PC-3 (cell line): ENCODE results near the gene UMPS. TPM values are rescaled to one million over a fixed set of nuclear protein-coding genes. Genes with fewer than 3 reads are reported as not detected.

Experiments
- ATAC-seq: fragments of 200-7000 bp; cut with Tn5 transposase; 2 replicates; pipeline ENCODE4 v1.9.1; 2020; ENCODE audit warnings: mild to moderate bottlenecking, moderate library complexity
- BruUV-seq: library from RNA; stranded (reverse); fragments of 400-500 nt; replicated peaks from 2 replicates; lab custom pipeline; 2021; lab: Mats Ljungman, UMichigan
- CTCF ChIA-PET: fragments of 300-600 bp; sonication (Branson Sonifier 250); formaldehyde crosslinking; loops from one replicate; lab custom pipeline; 2022; ENCODE audit warnings: antibody characterized with exemption; lab: Charles Lee
- POLR2A ChIA-PET: fragments of 300-600 bp; sonication (Branson Sonifier 250); formaldehyde crosslinking; loops from one replicate; lab custom pipeline; 2022; ENCODE audit warnings: antibody characterized with exemption; ENCODE audit not compliant: unreplicated experiment; lab: Charles Lee
- DNase-seq: peaks from one replicate; pipeline ENCODE4 v3.0.0-alpha.2; 2015
- H2AFZ ChIP-seq: fragments of 300-600 bp; sonication (generic); 2 replicates; pipeline ENCODE4 v1.6.0; 2016; ENCODE audit warnings: antibody characterized with exemption, low read length
- H3F3A ChIP-seq: fragments of 300-600 bp; sonication (generic); one replicate; pipeline ENCODE4 v1.6.0; 2017; ENCODE audit warnings: antibody characterized with exemption, low read length, control low read depth, mild to moderate bottlenecking; ENCODE audit not compliant: unreplicated experiment
- H3K27ac ChIP-seq: fragments of 300-600 bp; sonication (generic); 2 replicates; pipeline ENCODE4 v1.5.1; 2016; ENCODE audit warnings: mild to moderate bottlenecking, low read length
- H3K27me3 ChIP-seq: fragments of 300-600 bp; sonication (generic); 2 replicates; pipeline ENCODE4 v1.6.1; 2016; ENCODE audit warnings: low read length, mixed read lengths
- H3K36me3 ChIP-seq: fragments of 300-600 bp; sonication (generic); 2 replicates; pipeline ENCODE4 v1.6.1; 2016; ENCODE audit warnings: low read depth, mixed run types, low read length, mixed read lengths
- H3K4me1 ChIP-seq: fragments of 300-600 bp; sonication (generic); 2 replicates; pipeline ENCODE4 v1.5.1; 2016; ENCODE audit warnings: low read length; ENCODE audit not compliant: insufficient read depth
- H3K4me2 ChIP-seq: fragments of 300-600 bp; sonication (generic); 2 replicates; pipeline ENCODE4 v1.6.0; 2016; ENCODE audit warnings: low read length
- H3K4me3 ChIP-seq: fragments of 300-600 bp; sonication (generic); 2 replicates; pipeline ENCODE4 v1.5.1; 2016; ENCODE audit warnings: mild to moderate bottlenecking, low read length, mixed read lengths
- H3K79me2 ChIP-seq: fragments of 300-600 bp; sonication (generic); 2 replicates; pipeline ENCODE4 v1.6.1; 2017; ENCODE audit warnings: low read length, mixed read lengths
- H3K9ac ChIP-seq: fragments of 300-600 bp; sonication (generic); 2 replicates; pipeline ENCODE4 v1.6.0; 2016; ENCODE audit warnings: mild to moderate bottlenecking, low read length
- H3K9me2 ChIP-seq: fragments of 300-600 bp; sonication (generic); replicated peaks from 2 replicates; pipeline ENCODE4 v1.6.1; 2016; ENCODE audit warnings: mixed run types, low read length, mixed read lengths
- H3K9me3 ChIP-seq: fragments of 300-600 bp; sonication (generic); 2 replicates; pipeline ENCODE4 v1.6.1; 2016; ENCODE audit warnings: low read length, mixed read lengths
- H4K20me1 ChIP-seq: fragments of 300-600 bp; sonication (generic); 2 replicates; pipeline ENCODE4 v1.6.1; 2016; ENCODE audit warnings: low read length, mixed read lengths
- CTCF ChIP-seq: fragments of 300-600 bp; sonication (generic); conservative IDR thresholded peaks from 2 replicates; pipeline ENCODE4 v1.5.1; 2017; ENCODE audit warnings: antibody characterized with exemption, low read depth, mild to moderate bottlenecking, low read length
- EZH2 ChIP-seq: fragments of 300-600 bp; sonication (generic); IDR thresholded peaks from one replicate; pipeline ENCODE4 v1.6.1; 2017; ENCODE audit warnings: antibody characterized with exemption, mild to moderate bottlenecking, low read length; ENCODE audit not compliant: unreplicated experiment
- EZH2phosphoT487 ChIP-seq: fragments of 300-600 bp; sonication (generic); IDR thresholded peaks from 2 replicates; pipeline ENCODE4 v1.6.1; 2018; ENCODE audit warnings: mild to moderate bottlenecking, antibody characterized with exemption, low read length, borderline replicate concordance
- intact Hi-C: fragments of 100-400 bp; cut with micrococcal nuclease; formaldehyde crosslinking; loops from 2 replicates; pipeline ENCODE4 v1.9.0; 2023
- total RNA-seq: library from RNA; depleted of rRNA; stranded (reverse); fragments of >200 nt; gene quantifications from 2 replicates; pipeline ENCODE4 v1.2.3, GENCODE V29; 2014

Gene UMPS
- total RNA-seq, 1 experiment from 2014 or later, result 38.4 TPM

- TF ChIP-seq CTCF (no peak), EZH2 (no peak), EZH2phosphoT487 (no peak)
- no peak overlapping the region for H2AFZ ChIP-seq
- no peak overlapping the region for H3K4me3 ChIP-seq
- ATAC-seq (no peak), DNase-seq (no peak)
- H3K27me3 ChIP-seq, result 0 out of 2 replicates have a peak, but pooled peaks cover 8% of the 10 kb centered on the region
- H3K9me2 ChIP-seq, result no peaks in the 10 kb centered on the region
- intact Hi-C loops, result no loop called here
- H4K20me1 ChIP-seq, result no peaks in the 10 kb centered on the region
- H3F3A ChIP-seq, result no peaks in the 10 kb centered on the region
- no TSS peak for BruUV-seq
- no peaks in the 10 kb centered on the region for H3K36me3 ChIP-seq
- H3K79me2 ChIP-seq, result no peaks in the 10 kb centered on the region
- no peaks in the 10 kb centered on the region for H3K4me1 ChIP-seq
- H3K9ac ChIP-seq, result no peak overlapping the region
- no peak overlapping the region for H3K27ac ChIP-seq
- ChIA-PET CTCF (no interaction called here), POLR2A (no interaction called here)
- no peaks in the 10 kb centered on the region for H3K9me3 ChIP-seq
- no peak overlapping the region for H3K4me2 ChIP-seq
These were observed 32.1 kb upstream of the UMPS start for GRCh38 chr3:124698030-124698770.

- no peak for TF ChIP-seq EZH2
- no peak for TF ChIP-seq EZH2phosphoT487
- no peak for TF ChIP-seq CTCF
- Histone ChIP-seq H3K4me1 (no peaks in the 10 kb centered on the region), H3K27me3 (0 out of 2 replicates have a peak, but pooled peaks cover 8% of the 10 kb centered on the region), H4K20me1 (no peaks in the 10 kb centered on the region), H3K27ac (no peak overlapping the region), H3F3A (no peaks in the 10 kb centered on the region), H3K4me2 (no peak overlapping the region), H3K36me3 (no peaks in the 10 kb centered on the region), H3K4me3 (no peak overlapping the region), H3K9ac (no peak overlapping the region), H3K9me2 (no peaks in the 10 kb centered on the region), H2AFZ (no peak overlapping the region), H3K79me2 (no peaks in the 10 kb centered on the region), H3K9me3 (no peaks in the 10 kb centered on the region)
- intact Hi-C loops, result no loop called here
- ChIA-PET CTCF (interaction anchor here (0.6 kb wide), 1 partner anchor 101 kb away, joined by 3 read pairs; no protein-coding TSS in a partner anchor), POLR2A (no interaction called here)
- no peak for ATAC-seq
- DNase-seq, result no peak
- BruUV-seq, result no TSS peak
These were observed 31.2 kb upstream of the UMPS start for GRCh38 chr3:124699051-124699450.
